Neutrophil (primary cell): Measurements from ENCODE around the gene CHCHD4.
"Not testable (repeated sequence)": the region's sequence is repeated elsewhere in the genome, so short reads cannot be mapped to it uniquely, and the experiment has no call there.

Experiments
- H3K27ac ChIP-seq: fragments of 200-600 bp; sonication (generic); 2 replicates; pipeline ENCODE4 v1.5.1; 2016; ENCODE audit warnings: mild to moderate bottlenecking, moderate library complexity
- H3K27me3 ChIP-seq: fragments of 200-600 bp; sonication (generic); 2 replicates; pipeline ENCODE4 v1.6.0; 2016; ENCODE audit warnings: mild to moderate bottlenecking
- H3K36me3 ChIP-seq: fragments of 200-600 bp; sonication (generic); 2 replicates; pipeline ENCODE4 v1.5.1; 2017
- H3K4me1 ChIP-seq, 2 experiments: fragments of 200-600 bp in 1 of 2; sonication (generic) in 1 of 2; 1 replicate in 1 of 2; 2 replicates in 1 of 2; pipeline versions ENCODE4 v1.5.1 to v1.6.1; 2013 to 2016; ENCODE audit warnings: low read depth in 1 of 2, low read length in 1 of 2, mild to moderate bottlenecking in 1 of 2, moderate library complexity in 1 of 2; ENCODE audit not compliant: control insufficient read depth in 1 of 2, insufficient read depth in 1 of 2
- H3K4me3 ChIP-seq, 2 experiments: fragments of 200-600 bp in 1 of 2; sonication (generic) in 1 of 2; 1 replicate in 1 of 2; 2 replicates in 1 of 2; pipeline ENCODE4 v1.5.1; 2013 to 2016; ENCODE audit warnings: low read depth in 1 of 2, low read length in 1 of 2, mild to moderate bottlenecking in 1 of 2, moderate library complexity in 1 of 2
- H3K9me3 ChIP-seq: fragments of 200-600 bp; sonication (generic); 2 replicates; pipeline ENCODE4 v1.5.1; 2016
- CTCF ChIP-seq: fragments of 200-600 bp; sonication (generic); IDR thresholded peaks from 2 replicates; pipeline ENCODE4 v1.5.1; 2016; ENCODE audit warnings: antibody characterized with exemption

Gene CHCHD4

GRCh38 chr3:14082108-14082657, 42.5 kb downstream of the CHCHD4 start:
- H3K36me3 ChIP-seq, result no peaks in the 10 kb centered on the region
- peaks cover 7% of the 10 kb centered on the region for H3K9me3 ChIP-seq
- H3K4me1 ChIP-seq, result no peaks in the 10 kb centered on the region
- TF ChIP-seq CTCF, result no peak
- H3K27ac ChIP-seq, result no peak overlapping the region
- H3K4me3 ChIP-seq, result no peak overlapping the region
- no peaks in the 10 kb centered on the region for H3K27me3 ChIP-seq

GRCh38 chr3:14077310-14077709, 47.4 kb downstream of the CHCHD4 start:
- Histone ChIP-seq H3K9me3 (peaks cover 7% of the 10 kb centered on the region), H3K4me1 (no peaks in the 10 kb centered on the region), H3K36me3 (no peaks in the 10 kb centered on the region), H3K4me3 (no peak overlapping the region), H3K27me3 (no peaks in the 10 kb centered on the region), H3K27ac (no peak overlapping the region)
- no peak for TF ChIP-seq CTCF

- H3K4me3 ChIP-seq, H3K36me3 ChIP-seq, H3K9me3 ChIP-seq, H3K27ac ChIP-seq, H3K4me1 ChIP-seq, H3K27me3 ChIP-seq: not testable (repeated sequence)
Measured at GRCh38 chr3:14075233-14075632, 49.4 kb downstream of the CHCHD4 start.

- no peaks in the 10 kb centered on the region for H3K36me3 ChIP-seq
- H3K27ac ChIP-seq, result no peak overlapping the region
- H3K27me3 ChIP-seq, result peaks cover 6% of the 10 kb centered on the region
- H3K4me3 ChIP-seq, result no peak overlapping the region
- no peaks in the 10 kb centered on the region for H3K4me1 ChIP-seq
- H3K9me3 ChIP-seq, result no peaks in the 10 kb centered on the region
- no peak for TF ChIP-seq CTCF
Measured at GRCh38 chr3:14064910-14065309, 59.8 kb downstream of the CHCHD4 start.

- no peak for TF ChIP-seq CTCF
- H3K4me1 ChIP-seq, result no peaks in the 10 kb centered on the region
- H3K4me3 ChIP-seq, result no peak overlapping the region
- no peaks in the 10 kb centered on the region for H3K9me3 ChIP-seq
- peaks cover 6% of the 10 kb centered on the region for H3K27me3 ChIP-seq
- no peak overlapping the region for H3K27ac ChIP-seq
- no peaks in the 10 kb centered on the region for H3K36me3 ChIP-seq
Measured at GRCh38 chr3:14063152-14063551, 61.5 kb downstream of the CHCHD4 start.
